Measurements from ENCODE around the gene LCE2B. TPM values are rescaled to one million over a fixed set of nuclear protein-coding genes. Genes with fewer than 3 reads are reported as not detected.

LCE2B gene
- polyA plus RNA-seq, 3 donors: not detected

DNA sequence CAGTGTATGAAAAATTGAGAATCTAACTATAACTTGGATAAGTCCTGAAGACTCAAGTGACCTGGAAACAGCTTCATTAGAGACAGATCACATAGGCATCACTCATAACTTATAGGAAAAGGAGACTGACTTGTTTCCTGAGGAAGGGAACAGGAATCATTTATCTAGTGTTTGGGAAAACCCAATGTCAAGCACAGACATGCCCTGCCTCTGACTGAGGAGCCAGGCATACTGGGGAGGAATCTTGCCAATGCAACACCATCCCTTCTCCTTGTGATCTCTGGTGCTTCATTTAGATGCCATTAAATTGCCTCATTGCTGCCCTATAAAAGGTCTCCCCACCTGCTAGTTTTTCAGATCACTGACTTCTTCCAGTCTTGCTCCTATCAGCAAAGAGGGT lies 32.3 kb downstream of the LCE2B start:
- TF ChIP-seq, protein P1, sequence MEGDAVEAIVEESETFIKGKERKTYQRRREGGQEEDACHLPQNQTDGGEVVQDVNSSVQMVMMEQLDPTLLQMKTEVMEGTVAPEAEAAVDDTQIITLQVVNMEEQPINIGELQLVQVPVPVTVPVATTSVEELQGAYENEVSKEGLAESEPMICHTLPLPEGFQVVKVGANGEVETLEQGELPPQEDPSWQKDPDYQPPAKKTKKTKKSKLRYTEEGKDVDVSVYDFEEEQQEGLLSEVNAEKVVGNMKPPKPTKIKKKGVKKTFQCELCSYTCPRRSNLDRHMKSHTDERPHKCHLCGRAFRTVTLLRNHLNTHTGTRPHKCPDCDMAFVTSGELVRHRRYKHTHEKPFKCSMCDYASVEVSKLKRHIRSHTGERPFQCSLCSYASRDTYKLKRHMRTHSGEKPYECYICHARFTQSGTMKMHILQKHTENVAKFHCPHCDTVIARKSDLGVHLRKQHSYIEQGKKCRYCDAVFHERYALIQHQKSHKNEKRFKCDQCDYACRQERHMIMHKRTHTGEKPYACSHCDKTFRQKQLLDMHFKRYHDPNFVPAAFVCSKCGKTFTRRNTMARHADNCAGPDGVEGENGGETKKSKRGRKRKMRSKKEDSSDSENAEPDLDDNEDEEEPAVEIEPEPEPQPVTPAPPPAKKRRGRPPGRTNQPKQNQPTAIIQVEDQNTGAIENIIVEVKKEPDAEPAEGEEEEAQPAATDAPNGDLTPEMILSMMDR (IDR thresholded peaks at IDR 0.05): no peak
- no peaks in the 10 kb centered on the region for H3K79me2 ChIP-seq (ENCODE audit: insufficient read depth, low read length)
- no peaks in the 10 kb centered on the region for H3K4me1 ChIP-seq (ENCODE audit: control insufficient read depth in 1 of 2, insufficient read depth in 2 of 2, low read length in 2 of 2)
- H3K27me3 ChIP-seq (ENCODE audit: control insufficient read depth in 2 of 2, insufficient read depth in 2 of 2, low read length in 2 of 2): no peaks in the 10 kb centered on the region
- H3K36me3 ChIP-seq (replicated peaks in 1 of 2; ENCODE audit: control insufficient read depth in 1 of 2, insufficient read depth in 2 of 2, low read length in 2 of 2): no peaks in the 10 kb centered on the region
- no peak for DNase-seq
- H3K27ac ChIP-seq (ENCODE audit: low read depth in 1 of 2, low read length in 2 of 2): no peak overlapping the region
- peaks cover 3 to 6% (median 4%) of the 10 kb centered on the region in 3 donors for H3K27me3 Mint-ChIP-seq (ENCODE audit: low read depth in 3 of 3)
- intact Hi-C loops (cut with micrococcal nuclease): no loop called here
- H4K20me1 ChIP-seq (ENCODE audit: insufficient read depth, low read length): no peaks in the 10 kb centered on the region
- no peak overlapping the region for H3K9ac ChIP-seq (ENCODE audit: insufficient read depth, low read length, poor library complexity, severe bottlenecking)
- H2AFZ ChIP-seq (ENCODE audit: insufficient read depth, low read depth, low read length, poor library complexity, severe bottlenecking): no peak overlapping the region
- H3K9me3 ChIP-seq (replicated peaks in 1 of 2; ENCODE audit: control insufficient read depth in 1 of 2, insufficient read depth in 1 of 2, low read length in 2 of 2): peaks cover 0 to 3% of the 10 kb centered on the region in 2 donors
- H3K4me3 ChIP-seq (replicated peaks in 1 of 3; ENCODE audit: low read depth in 2 of 3, low read length in 3 of 3): no peak overlapping the region
- no peaks in the 10 kb centered on the region for H3K4me1 Mint-ChIP-seq
- no peak overlapping the region for H3K4me3 Mint-ChIP-seq
- no peak overlapping the region for H3K27ac Mint-ChIP-seq
- peaks cover 2 to 7% (median 4%) of the 10 kb centered on the region in 7 donors for H3K9me3 Mint-ChIP-seq
- no peaks in the 10 kb centered on the region for H3K36me3 Mint-ChIP-seq
- no peak overlapping the region for H3K4me2 ChIP-seq (replicated peaks; ENCODE audit: extremely low read depth, low read length, poor library complexity, severe bottlenecking)

GRCh38 chr1:152725261-152725660 lies 39.3 kb downstream of the LCE2B start:
- H2AFZ ChIP-seq (ENCODE audit: insufficient read depth, low read depth, low read length, poor library complexity, severe bottlenecking): no peak overlapping the region
- H3K9me3 ChIP-seq (replicated peaks in 1 of 2; ENCODE audit: control insufficient read depth in 1 of 2, insufficient read depth in 1 of 2, low read length in 2 of 2): no peaks in the 10 kb centered on the region
- H3K79me2 ChIP-seq (ENCODE audit: insufficient read depth, low read length): no peaks in the 10 kb centered on the region
- no peak overlapping the region for H3K27ac ChIP-seq (ENCODE audit: low read depth in 1 of 2, low read length in 2 of 2)
- no peaks in the 10 kb centered on the region for H3K4me1 ChIP-seq (ENCODE audit: control insufficient read depth in 1 of 2, insufficient read depth in 2 of 2, low read length in 2 of 2)
- H3K9ac ChIP-seq (ENCODE audit: insufficient read depth, low read length, poor library complexity, severe bottlenecking): no peak overlapping the region
- H3K4me3 ChIP-seq (replicated peaks in 1 of 3; ENCODE audit: low read depth in 2 of 3, low read length in 3 of 3): no peak overlapping the region
- intact Hi-C loops (cut with micrococcal nuclease): no loop called here
- H3K36me3 ChIP-seq (replicated peaks in 1 of 2; ENCODE audit: control insufficient read depth in 1 of 2, insufficient read depth in 2 of 2, low read length in 2 of 2): no peaks in the 10 kb centered on the region
- H3K36me3 Mint-ChIP-seq: no peaks in the 10 kb centered on the region
- H3K4me2 ChIP-seq (replicated peaks; ENCODE audit: extremely low read depth, low read length, poor library complexity, severe bottlenecking): no peak overlapping the region
- TF ChIP-seq, protein P1 (IDR thresholded peaks at IDR 0.05): no peak
- no peaks in the 10 kb centered on the region for H3K4me1 Mint-ChIP-seq
- DNase-seq: no peak
- H3K4me3 Mint-ChIP-seq: no peak overlapping the region
- peaks cover 3 to 13% (median 9%) of the 10 kb centered on the region in 3 donors for H3K27me3 Mint-ChIP-seq (ENCODE audit: low read depth in 3 of 3)
- H3K27ac Mint-ChIP-seq: no peak overlapping the region
- no peaks in the 10 kb centered on the region for H4K20me1 ChIP-seq (ENCODE audit: insufficient read depth, low read length)
- no peaks in the 10 kb centered on the region for H3K27me3 ChIP-seq (ENCODE audit: control insufficient read depth in 2 of 2, insufficient read depth in 2 of 2, low read length in 2 of 2)
- H3K9me3 Mint-ChIP-seq: no peaks in the 10 kb centered on the region
